T-helper 1 cell treated with Interleukin-12 subunit alpha and Interleukin-12 subunit beta and Interleukin-4 antibody, amounts not matched to agents 30 μg/mL and 1 μg/mL, for 36 hours (primary cell): ENCODE measurements around the gene LTBR.

Experiments used
- H3K27ac Mint-ChIP-seq: one replicate; pipeline ENCODE4 v1.8.0; 2021; ENCODE audit warnings: mild to moderate bottlenecking, mixed read lengths
- H3K27me3 Mint-ChIP-seq: one replicate; pipeline ENCODE4 v1.8.0; 2021; ENCODE audit warnings: low read depth, mixed read lengths
- H3K36me3 Mint-ChIP-seq: one replicate; pipeline ENCODE4 v1.8.0; 2021; ENCODE audit warnings: low read depth, mixed read lengths
- H3K4me1 Mint-ChIP-seq: one replicate; pipeline ENCODE4 v1.8.0; 2021; ENCODE audit warnings: low read depth, mixed read lengths
- H3K4me3 Mint-ChIP-seq: one replicate; pipeline ENCODE4 v1.8.0; 2021; ENCODE audit warnings: mild to moderate bottlenecking, moderate library complexity, mixed read lengths
- H3K9me3 Mint-ChIP-seq: one replicate; pipeline ENCODE4 v1.8.0; 2021; ENCODE audit warnings: mixed read lengths

The LTBR gene

GRCh38 chr12:6356374-6356820 is 27.6 kb upstream of the LTBR start:
- H3K4me1 Mint-ChIP-seq, result peaks cover 15% of the 10 kb centered on the region
- H3K27me3 Mint-ChIP-seq, result peaks cover 13% of the 10 kb centered on the region
- H3K9me3 Mint-ChIP-seq, result no peaks in the 10 kb centered on the region
- H3K27ac Mint-ChIP-seq, result no peak overlapping the region
- no peaks in the 10 kb centered on the region for H3K36me3 Mint-ChIP-seq
- no peak overlapping the region for H3K4me3 Mint-ChIP-seq

DNA sequence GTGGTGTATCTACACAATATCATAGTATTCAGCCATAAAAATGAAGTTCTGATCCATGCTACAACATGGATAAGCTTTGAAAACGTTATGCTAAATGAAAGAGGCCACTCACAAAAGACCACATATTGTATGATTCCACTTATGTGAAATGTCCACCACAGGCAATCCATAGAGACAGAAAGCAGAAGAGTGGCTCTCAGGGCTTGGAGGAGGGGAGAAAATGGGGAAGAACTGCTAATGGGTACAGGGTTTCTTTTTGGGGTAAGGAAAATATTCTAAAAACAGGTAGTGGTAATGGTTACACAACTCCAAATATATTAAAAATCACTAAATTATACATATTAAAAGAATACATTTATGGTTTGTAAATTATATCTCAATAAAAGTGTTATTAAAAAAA is 25.1 kb upstream of the LTBR start:
- Mint-ChIP-seq H3K27ac (no peak overlapping the region), H3K9me3 (no peaks in the 10 kb centered on the region)

DNA sequence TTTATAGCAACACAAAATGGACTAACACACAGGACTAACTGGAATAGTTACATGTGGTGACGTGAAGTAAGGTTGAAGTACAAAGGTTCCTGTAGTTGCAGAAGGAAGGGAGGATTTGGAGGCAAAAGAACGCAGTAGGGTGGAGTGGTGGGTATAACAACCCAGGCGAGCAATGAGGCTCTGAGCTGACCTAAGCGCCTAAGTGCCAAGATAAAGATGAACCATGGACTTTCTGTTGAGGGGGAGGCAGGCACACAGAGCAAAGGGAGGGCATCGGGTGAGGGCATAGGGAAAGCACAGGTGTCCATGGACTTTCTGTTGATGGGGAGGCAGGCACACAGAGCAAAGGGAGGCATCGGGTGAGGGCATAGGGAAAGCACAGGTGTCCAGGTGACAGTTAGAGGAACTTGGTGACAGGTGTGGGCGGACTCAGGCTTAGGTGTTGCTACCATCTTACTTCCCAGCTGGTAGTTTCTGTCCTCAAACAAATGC is 23.8 kb upstream of the LTBR start:
- Mint-ChIP-seq H3K27ac (no peak overlapping the region), H3K9me3 (no peaks in the 10 kb centered on the region), H3K4me3 (no peak overlapping the region), H3K4me1 (peaks cover 27% of the 10 kb centered on the region), H3K36me3 (no peaks in the 10 kb centered on the region), H3K27me3 (peaks cover 10% of the 10 kb centered on the region)

More for the DNA sequence above, 25.1 kb upstream of the LTBR start:
- no peak overlapping the region for H3K4me3 Mint-ChIP-seq
- peaks cover 13% of the 10 kb centered on the region for H3K27me3 Mint-ChIP-seq
- H3K36me3 Mint-ChIP-seq, result no peaks in the 10 kb centered on the region
- peaks cover 22% of the 10 kb centered on the region for H3K4me1 Mint-ChIP-seq

DNA sequence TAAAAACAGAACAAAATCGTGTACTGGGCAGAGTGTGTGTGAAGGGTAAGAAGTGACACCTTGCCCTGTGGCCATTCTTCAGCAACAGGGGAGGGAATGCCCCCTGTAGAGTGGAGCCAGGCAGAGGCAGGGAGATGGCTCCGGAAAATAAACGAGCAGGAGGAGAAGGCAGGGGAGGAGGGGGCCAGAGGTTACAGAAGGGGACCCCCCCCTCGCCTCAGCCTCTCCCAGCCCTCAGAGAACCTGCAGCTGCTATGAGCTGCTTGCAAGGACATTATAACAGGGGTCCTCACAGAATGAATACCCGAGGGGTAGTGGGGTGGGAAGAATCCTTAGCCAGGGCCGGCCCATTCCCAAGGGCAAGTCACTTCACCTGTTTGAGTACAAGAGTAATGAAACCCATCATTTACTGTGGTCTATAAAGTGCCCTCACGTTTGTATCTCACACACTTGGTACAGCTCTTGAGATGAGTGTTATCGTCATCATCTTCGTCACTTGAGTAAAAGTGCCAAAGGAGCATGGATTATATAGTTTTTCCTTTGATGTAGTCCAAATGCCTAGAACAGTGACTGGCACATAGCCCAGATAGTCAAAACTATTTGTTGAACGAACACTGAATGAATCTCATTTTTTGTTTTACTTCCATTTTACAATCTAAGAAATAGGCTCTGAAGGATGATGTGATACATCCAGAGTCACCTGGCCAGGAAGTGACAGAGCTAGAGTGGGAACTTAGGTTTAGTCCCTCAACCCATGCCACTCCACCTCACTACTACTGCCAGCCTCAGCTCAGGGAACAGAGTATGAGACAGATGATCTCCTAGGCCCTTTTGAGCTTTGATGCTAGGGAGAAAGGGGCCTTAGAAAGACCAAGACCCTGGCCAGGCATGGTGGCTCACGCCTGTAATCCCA is 23.1 kb upstream of the LTBR start:
- Mint-ChIP-seq H3K36me3 (no peaks in the 10 kb centered on the region), H3K9me3 (no peaks in the 10 kb centered on the region), H3K27me3 (peaks cover 10% of the 10 kb centered on the region), H3K4me3 (no peak overlapping the region), H3K4me1 (peaks cover 27% of the 10 kb centered on the region), H3K27ac (no peak overlapping the region)

DNA sequence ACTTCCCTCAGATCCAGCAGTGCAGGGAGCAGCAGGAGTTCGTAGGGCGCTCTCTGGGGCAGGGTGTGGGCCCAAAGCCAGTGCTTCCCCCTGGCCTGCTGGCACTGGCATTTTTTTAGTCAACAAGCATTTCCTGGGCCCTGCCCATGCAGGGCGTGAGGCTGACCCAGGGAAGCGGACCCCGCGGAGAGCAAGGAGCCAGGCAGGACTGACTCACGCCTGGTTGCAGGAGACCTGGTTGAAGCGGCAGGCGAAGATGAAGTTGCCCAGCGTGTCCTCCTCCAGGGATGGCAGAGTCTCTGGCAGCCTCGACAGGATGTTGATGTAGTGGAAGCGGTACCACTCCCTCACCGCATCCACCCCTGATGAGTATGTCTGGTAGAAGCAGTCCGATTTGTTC is 22.1 kb upstream of the LTBR start:
- H3K4me1 Mint-ChIP-seq, result peaks cover 23% of the 10 kb centered on the region
- peak overlapping the region; percentile 82 for H3K4me3 Mint-ChIP-seq
- H3K27ac Mint-ChIP-seq, result peak overlapping the region; percentile 82
- peaks cover 2% of the 10 kb centered on the region for H3K27me3 Mint-ChIP-seq
- no peaks in the 10 kb centered on the region for H3K36me3 Mint-ChIP-seq
- no peaks in the 10 kb centered on the region for H3K9me3 Mint-ChIP-seq

DNA sequence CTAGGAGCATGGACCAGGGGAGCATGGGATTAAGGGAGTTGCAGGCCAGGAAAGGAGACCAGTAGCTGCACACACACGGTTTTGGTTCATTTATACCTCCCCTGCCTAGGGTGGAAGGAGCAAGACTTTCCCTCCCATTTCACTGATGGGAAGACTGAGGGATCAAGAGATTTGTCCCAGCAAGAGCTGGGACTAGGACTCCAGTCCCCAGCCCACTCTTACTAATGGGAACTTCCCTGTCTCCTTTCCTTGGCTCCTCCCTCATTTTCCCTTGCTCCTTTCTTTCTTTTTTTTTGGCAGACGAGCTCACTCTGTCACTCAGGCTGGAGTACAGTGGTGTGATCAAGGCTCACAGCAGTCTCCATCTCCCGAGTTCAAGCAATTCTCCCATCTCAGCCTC is 21.6 kb upstream of the LTBR start:
- Mint-ChIP-seq H3K9me3 (no peaks in the 10 kb centered on the region), H3K4me1 (peaks cover 27% of the 10 kb centered on the region), H3K4me3 (peak overlapping the region; percentile 82), H3K27me3 (no peaks in the 10 kb centered on the region), H3K36me3 (no peaks in the 10 kb centered on the region), H3K27ac (peak overlapping the region; percentile 82)

DNA sequence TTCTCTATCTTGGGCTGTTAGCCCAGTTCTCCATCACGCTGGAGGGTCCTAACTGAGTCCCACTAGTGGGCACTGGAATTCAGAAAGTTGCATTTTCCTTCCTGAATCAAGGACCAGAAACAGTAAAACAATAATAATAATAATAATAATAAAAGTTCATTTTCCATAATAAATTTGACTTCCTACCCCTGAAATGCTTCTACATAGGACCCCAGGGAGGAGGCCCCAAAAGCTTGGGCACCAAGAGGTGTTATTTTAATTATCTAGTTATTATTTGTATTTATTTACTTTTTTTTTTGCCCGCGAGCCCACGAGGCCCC is 21.0 kb upstream of the LTBR start:
- Mint-ChIP-seq H3K27ac (no peak overlapping the region), H3K36me3 (no peaks in the 10 kb centered on the region), H3K4me3 (no peak overlapping the region), H3K27me3 (no peaks in the 10 kb centered on the region), H3K9me3 (no peaks in the 10 kb centered on the region), H3K4me1 (peaks cover 29% of the 10 kb centered on the region)

- Mint-ChIP-seq H3K27me3 (no peaks in the 10 kb centered on the region), H3K27ac (peak overlapping the region; percentile 60), H3K4me1 (peaks cover 33% of the 10 kb centered on the region), H3K36me3 (no peaks in the 10 kb centered on the region), H3K9me3 (no peaks in the 10 kb centered on the region), H3K4me3 (peak overlapping the region; percentile 71)
These were observed 20.5 kb upstream of the LTBR start for GRCh38 chr12:6363330-6364043.

DNA sequence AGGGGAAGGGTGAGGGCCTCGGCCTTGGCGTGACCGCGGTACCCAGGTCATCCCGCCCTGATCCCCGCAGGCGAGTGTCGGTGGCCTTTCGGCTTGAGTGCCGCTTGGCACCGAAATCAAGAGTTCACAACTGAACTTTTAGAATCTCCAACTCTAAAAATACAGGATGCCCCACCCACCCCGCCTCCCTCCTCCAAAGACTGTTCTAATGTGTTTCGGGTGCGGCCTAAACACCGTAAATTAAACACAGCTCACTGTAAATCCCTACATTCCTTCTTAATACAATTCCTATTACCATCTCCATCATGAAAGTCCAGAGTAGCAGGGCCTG is 20.0 kb upstream of the LTBR start:
- H3K36me3 Mint-ChIP-seq, result no peaks in the 10 kb centered on the region
- peak overlapping the region; percentile 60 for H3K27ac Mint-ChIP-seq
- H3K27me3 Mint-ChIP-seq, result no peaks in the 10 kb centered on the region
- peak overlapping the region; percentile 71 for H3K4me3 Mint-ChIP-seq
- H3K4me1 Mint-ChIP-seq, result peaks cover 38% of the 10 kb centered on the region
- H3K9me3 Mint-ChIP-seq, result no peaks in the 10 kb centered on the region

DNA sequence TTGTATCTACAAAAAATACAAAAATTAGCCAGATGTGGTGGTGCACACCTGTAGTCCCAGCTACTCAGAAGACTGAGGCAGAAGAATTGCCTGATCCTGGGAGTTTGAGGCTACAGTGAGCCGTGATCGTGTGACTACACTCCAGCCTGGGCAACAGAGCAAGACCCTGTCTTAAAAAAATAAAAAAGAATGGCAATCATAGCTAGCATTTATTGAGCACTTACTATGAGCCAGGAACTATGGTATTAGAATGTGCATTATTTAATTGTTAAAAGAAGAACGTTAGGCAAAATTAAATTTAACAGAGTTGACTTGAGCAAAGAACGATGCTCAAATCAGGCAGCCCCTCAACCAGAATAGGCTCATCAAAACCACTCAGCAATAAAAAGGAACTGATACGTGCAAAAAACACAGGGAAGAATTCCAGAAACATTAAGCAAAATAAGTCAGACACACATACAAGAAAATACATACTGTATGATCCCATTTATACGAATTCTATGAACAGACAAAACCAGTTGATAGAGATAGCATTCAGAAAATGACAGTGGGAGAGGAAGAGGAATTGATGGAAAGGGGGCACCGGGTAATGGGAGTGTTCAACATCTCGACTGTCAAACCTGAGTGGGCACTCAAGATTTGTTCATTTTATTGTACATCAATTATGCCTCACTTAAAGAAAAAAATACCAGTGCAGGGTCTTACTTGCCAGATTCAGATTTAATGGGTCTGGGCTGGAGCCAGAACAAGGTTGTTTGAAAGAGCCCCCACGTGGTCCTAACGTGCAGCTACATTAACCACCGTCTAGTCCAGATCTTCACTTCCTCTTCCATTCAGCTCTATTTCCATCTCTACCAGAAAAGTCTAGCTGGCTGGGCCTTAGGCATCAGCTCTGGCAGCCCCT is 16.6 kb upstream of the LTBR start:
- Mint-ChIP-seq H3K27ac (no peak overlapping the region), H3K9me3 (no peaks in the 10 kb centered on the region), H3K4me1 (peaks cover 26% of the 10 kb centered on the region), H3K36me3 (no peaks in the 10 kb centered on the region), H3K4me3 (no peak overlapping the region), H3K27me3 (no peaks in the 10 kb centered on the region)

- H3K4me3 Mint-ChIP-seq, result no peak overlapping the region
- H3K27me3 Mint-ChIP-seq, result no peaks in the 10 kb centered on the region
- no peaks in the 10 kb centered on the region for H3K36me3 Mint-ChIP-seq
- H3K9me3 Mint-ChIP-seq, result no peaks in the 10 kb centered on the region
- H3K4me1 Mint-ChIP-seq, result peaks cover 34% of the 10 kb centered on the region
- H3K27ac Mint-ChIP-seq, result no peak overlapping the region
These were observed 15.7 kb upstream of the LTBR start for GRCh38 chr12:6367969-6368892.

- Mint-ChIP-seq H3K9me3 (no peaks in the 10 kb centered on the region), H3K27ac (no peak overlapping the region), H3K4me1 (peaks cover 33% of the 10 kb centered on the region), H3K4me3 (no peak overlapping the region), H3K36me3 (no peaks in the 10 kb centered on the region), H3K27me3 (no peaks in the 10 kb centered on the region)
These were observed 14.9 kb upstream of the LTBR start for GRCh38 chr12:6368906-6369525.

- Mint-ChIP-seq H3K4me3 (no peak overlapping the region), H3K9me3 (no peaks in the 10 kb centered on the region), H3K27me3 (no peaks in the 10 kb centered on the region), H3K36me3 (no peaks in the 10 kb centered on the region), H3K4me1 (peaks cover 30% of the 10 kb centered on the region), H3K27ac (no peak overlapping the region)
These were observed 13.9 kb upstream of the LTBR start for GRCh38 chr12:6369916-6370575.
